Measurements from ENCODE around the gene PAX8. TPM values are rescaled to one million over a fixed set of nuclear protein-coding genes. Genes with fewer than 3 reads are reported as not detected.

The PAX8 gene
- polyA plus RNA-seq, 1 experiment: 1.6 TPM

GRCh38 chr2:113181258-113182051 lies 97.3 kb downstream of the PAX8 start:
- CTCF ChIA-PET: interaction anchor here (1.7 to 4.8 kb wide), 3 partner anchors 17 to 209 kb away, joined by 5 to 19 read pairs (median 13); no protein-coding TSS in a partner anchor
- H3K4me3 ChIP-seq (ENCODE audit: low read depth, low read length): no peak overlapping the region
- no peak for DNase-seq (ENCODE audit: low read depth)
- H3K36me3 ChIP-seq (ENCODE audit: control insufficient read depth, insufficient read depth, low read length): no peaks in the 10 kb centered on the region
- POLR2A ChIA-PET: no interaction called here
- no peaks in the 10 kb centered on the region for H3K27me3 ChIP-seq (ENCODE audit: control insufficient read depth, insufficient read depth, low read length)
- TF ChIP-seq CTCF (IDR thresholded peaks at IDR 0.05; ENCODE audit: insufficient read depth, low read depth, low read length): no peak

GRCh38 chr2:113180131-113180946 lies 98.4 kb downstream of the PAX8 start:
- no peaks in the 10 kb centered on the region for H3K27me3 ChIP-seq (ENCODE audit: control insufficient read depth, insufficient read depth, low read length)
- CTCF ChIA-PET: interaction anchor here (0.9 to 4.8 kb wide), 5 partner anchors 13 to 210 kb away, joined by 3 to 19 read pairs (median 5); no protein-coding TSS in a partner anchor

GRCh38 chr2:113179446-113180045 lies 99.2 kb downstream of the PAX8 start:
- TF ChIP-seq CTCF (IDR thresholded peaks at IDR 0.05; ENCODE audit: insufficient read depth, low read depth, low read length): no peak

More at GRCh38 chr2:113180131-113180946, 98.4 kb downstream of the PAX8 start:
- H3K4me3 ChIP-seq (ENCODE audit: low read depth, low read length): no peak overlapping the region
- no peaks in the 10 kb centered on the region for H3K36me3 ChIP-seq (ENCODE audit: control insufficient read depth, insufficient read depth, low read length)
- TF ChIP-seq CTCF (IDR thresholded peaks at IDR 0.05; ENCODE audit: insufficient read depth, low read depth, low read length): no peak
- DNase-seq (ENCODE audit: low read depth): no peak
- POLR2A ChIA-PET: no interaction called here

GRCh38 chr2:113178891-113179290 lies 99.8 kb downstream of the PAX8 start:
- no peaks in the 10 kb centered on the region for H3K36me3 ChIP-seq (ENCODE audit: control insufficient read depth, insufficient read depth, low read length)
- POLR2A ChIA-PET: no interaction called here
- TF ChIP-seq CTCF (IDR thresholded peaks at IDR 0.05; ENCODE audit: insufficient read depth, low read depth, low read length): no peak
- CTCF ChIA-PET: interaction anchor here (2.8 kb wide), 1 partner anchor 20 kb away, joined by 13 read pairs; no protein-coding TSS in a partner anchor
- H3K4me3 ChIP-seq (ENCODE audit: low read depth, low read length): no peak overlapping the region
- no peak for DNase-seq (ENCODE audit: low read depth)
- H3K27me3 ChIP-seq (ENCODE audit: control insufficient read depth, insufficient read depth, low read length): no peaks in the 10 kb centered on the region

More at GRCh38 chr2:113179446-113180045, 99.2 kb downstream of the PAX8 start:
- H3K4me3 ChIP-seq (ENCODE audit: low read depth, low read length): no peak overlapping the region
- no peaks in the 10 kb centered on the region for H3K36me3 ChIP-seq (ENCODE audit: control insufficient read depth, insufficient read depth, low read length)
- ChIA-PET CTCF (interaction anchor here (0.9 to 4.8 kb wide), 5 partner anchors 12 to 211 kb away, joined by 3 to 19 read pairs (median 5); no protein-coding TSS in a partner anchor), POLR2A (no interaction called here)
- no peaks in the 10 kb centered on the region for H3K27me3 ChIP-seq (ENCODE audit: control insufficient read depth, insufficient read depth, low read length)
- no peak for DNase-seq (ENCODE audit: low read depth)
